ENCODE results near the gene ERN1. TPM values are rescaled to one million over a fixed set of nuclear protein-coding genes. Genes with fewer than 3 reads are reported as not detected.

The ERN1 gene
- total and polyA plus RNA-seq, 2 donors (not counting 3 experiments of a cell fraction or from before 2014, with no cell fraction given) = 9.1 to 21.5 TPM

DNA sequence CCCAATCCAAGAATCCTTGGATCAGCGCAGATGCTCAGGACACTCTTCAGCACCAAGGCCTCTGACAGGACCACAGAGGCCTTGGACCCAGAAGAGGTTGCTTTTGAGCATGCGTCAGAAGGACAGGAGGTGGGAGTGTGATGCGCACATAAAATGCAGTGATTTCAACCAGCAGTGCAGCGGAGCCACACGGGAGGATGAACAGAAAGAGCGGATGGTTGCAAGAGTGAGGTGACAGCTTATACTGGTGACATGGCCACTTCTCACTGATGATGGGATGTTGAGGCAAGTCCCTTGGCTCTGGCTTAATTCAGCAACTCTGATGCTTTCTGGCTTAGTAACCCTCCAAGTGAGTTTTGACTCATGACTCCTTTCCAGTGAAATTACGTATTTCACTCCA lies 25.2 kb upstream of the ERN1 start:
- Histone ChIP-seq H3K4me2 (ENCODE audit: insufficient read depth, low read length) (no peak overlapping the region), H3K4me3 (replicated peaks in 1 of 3; ENCODE audit: insufficient read depth in 1 of 3, low read depth in 1 of 3, low read length in 3 of 3) (no peak overlapping the region), H3K9me3 (replicated peaks; ENCODE audit: control insufficient read depth, insufficient read depth, low read length) (no peaks in the 10 kb centered on the region), H2AFZ (ENCODE audit: low read depth, low read length) (no peak overlapping the region), H3K9ac (replicated peaks; ENCODE audit: extremely low read depth, insufficient read depth, low read length) (no peak overlapping the region), H4K20me1 (replicated peaks; ENCODE audit: control insufficient read depth, extremely low read depth, insufficient read depth, low read length) (no peaks in the 10 kb centered on the region), H3K36me3 (ENCODE audit: control insufficient read depth in 2 of 2, extremely low read depth in 1 of 2, insufficient read depth in 2 of 2, low read length in 2 of 2) (peaks cover under 1 to 3% of the 10 kb centered on the region in 2 experiments), H3K4me1 (ENCODE audit: control insufficient read depth, extremely low read depth, insufficient read depth, low read length) (peaks cover 21% of the 10 kb centered on the region), H3K27ac (ENCODE audit: insufficient read depth, low read depth, low read length) (no peak overlapping the region), H3K27me3 (ENCODE audit: control insufficient read depth in 2 of 2, insufficient read depth in 2 of 2, low read length in 2 of 2) (no peaks in the 10 kb centered on the region), H3K79me2 (ENCODE audit: control insufficient read depth, insufficient read depth, low read length) (no peaks in the 10 kb centered on the region), H3K9me1 (replicated peaks; ENCODE audit: control insufficient read depth, extremely low read depth, insufficient read depth, low read length) (no peaks in the 10 kb centered on the region)
- intact Hi-C loops (cut with micrococcal nuclease) (no loop called here), dilution Hi-C loops (cut with MboI; ENCODE audit: extremely low pct_ligation_motif_present, low sequenced_read_pairs) (no loop called here)
- POLR2A ChIA-PET = interaction anchor here (0.6 kb wide), 1 partner anchor 15 kb away, joined by 3 read pairs; no protein-coding TSS in a partner anchor
- FAIRE-seq (no peak), DNase-seq (ENCODE audit: low read depth, low spot score) (no peak)
- no peak for TF ChIP-seq JUN (IDR thresholded peaks at IDR 0.05; ENCODE audit: borderline replicate concordance, insufficient read depth, insufficient read length, low read depth)
- TF ChIP-seq GATA2 (IDR thresholded peaks at IDR 0.05; ENCODE audit: insufficient read depth, insufficient read length, low read depth, low read length) = no peak
- no peak for TF ChIP-seq POLR2A (IDR thresholded peaks at IDR 0.05; ENCODE audit: low read depth, low read length)
- no peak for TF ChIP-seq FOS (IDR thresholded peaks at IDR 0.05; ENCODE audit: borderline replicate concordance, insufficient read depth, low read length)
- TF ChIP-seq MYC (IDR thresholded peaks at IDR 0.05; ENCODE audit: low read depth, low read length) = no peak
- no peak for TF ChIP-seq EZH2 (IDR thresholded peaks at IDR 0.05; ENCODE audit: borderline replicate concordance, low read depth, low read length, severe bottlenecking)
- TF ChIP-seq, protein P1, sequence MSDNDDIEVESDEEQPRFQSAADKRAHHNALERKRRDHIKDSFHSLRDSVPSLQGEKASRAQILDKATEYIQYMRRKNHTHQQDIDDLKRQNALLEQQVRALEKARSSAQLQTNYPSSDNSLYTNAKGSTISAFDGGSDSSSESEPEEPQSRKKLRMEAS (IDR thresholded peaks at IDR 0.05; ENCODE audit: insufficient read depth, insufficient read length) = no peak
- CTCF ChIA-PET = interaction anchor here (1.1 to 2.2 kb wide), 3 partner anchors 11 to 127 kb away, joined by 3 to 6 read pairs (median 6); no protein-coding TSS in a partner anchor
- BruUV-seq (replicated peaks) = no TSS peak

DNA sequence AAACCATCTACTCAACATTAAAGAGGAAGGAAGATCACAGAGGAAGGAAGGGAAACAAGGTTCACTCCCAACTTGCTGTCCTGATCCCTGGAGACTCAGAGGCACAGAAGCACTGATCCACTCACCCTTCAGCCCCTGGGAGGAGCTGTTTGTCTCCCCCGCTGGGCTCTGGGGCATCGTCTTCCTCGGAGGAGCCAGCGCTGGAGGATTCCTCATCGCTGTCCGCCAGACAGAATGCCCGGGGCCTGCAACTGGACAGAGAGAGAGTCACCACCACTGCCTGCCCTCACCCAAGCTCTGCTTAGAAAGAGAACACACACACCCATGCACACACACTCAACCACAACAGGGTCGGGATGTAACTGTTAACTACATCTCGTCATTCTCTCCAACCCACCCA lies 24.8 kb upstream of the ERN1 start:
- dilution Hi-C loops (cut with MboI; ENCODE audit: extremely low pct_ligation_motif_present, low sequenced_read_pairs) (no loop called here), intact Hi-C loops (cut with micrococcal nuclease) (no loop called here)
- H3K9ac ChIP-seq (replicated peaks; ENCODE audit: extremely low read depth, insufficient read depth, low read length) = no peak overlapping the region
- DNase-seq (ENCODE audit: low read depth, low spot score) (no peak), FAIRE-seq (no peak)
- ChIA-PET POLR2A (no interaction called here), CTCF (interaction anchor here (1.3 to 2.2 kb wide), 2 partner anchors 11 to 127 kb away, joined by 3 to 6 read pairs; no protein-coding TSS in a partner anchor)
- H3K79me2 ChIP-seq (ENCODE audit: control insufficient read depth, insufficient read depth, low read length) = no peaks in the 10 kb centered on the region
- H3K9me3 ChIP-seq (replicated peaks; ENCODE audit: control insufficient read depth, insufficient read depth, low read length) = no peaks in the 10 kb centered on the region
- H3K9me1 ChIP-seq (replicated peaks; ENCODE audit: control insufficient read depth, extremely low read depth, insufficient read depth, low read length) = no peaks in the 10 kb centered on the region
- no peak overlapping the region for H2AFZ ChIP-seq (ENCODE audit: low read depth, low read length)
- H3K4me3 ChIP-seq (replicated peaks in 1 of 3; ENCODE audit: insufficient read depth in 1 of 3, low read depth in 1 of 3, low read length in 3 of 3) = no peak overlapping the region
- no peaks in the 10 kb centered on the region for H3K27me3 ChIP-seq (ENCODE audit: control insufficient read depth in 2 of 2, insufficient read depth in 2 of 2, low read length in 2 of 2)
- no peaks in the 10 kb centered on the region for H4K20me1 ChIP-seq (replicated peaks; ENCODE audit: control insufficient read depth, extremely low read depth, insufficient read depth, low read length)
- TF ChIP-seq POLR2AphosphoS5 (IDR thresholded peaks at IDR 0.05; ENCODE audit: insufficient read depth, low read depth, low read length) (no peak), EZH2 (IDR thresholded peaks at IDR 0.05; ENCODE audit: borderline replicate concordance, low read depth, low read length, severe bottlenecking) (no peak)
- no peak overlapping the region for H3K4me2 ChIP-seq (ENCODE audit: insufficient read depth, low read length)
- H3K27ac ChIP-seq (ENCODE audit: insufficient read depth, low read depth, low read length) = no peak overlapping the region
- H3K36me3 ChIP-seq (ENCODE audit: control insufficient read depth in 2 of 2, extremely low read depth in 1 of 2, insufficient read depth in 2 of 2, low read length in 2 of 2) = peaks cover 2 to 3% of the 10 kb centered on the region in 2 experiments
- no TSS peak for BruUV-seq (replicated peaks)
- peaks cover 21% of the 10 kb centered on the region for H3K4me1 ChIP-seq (ENCODE audit: control insufficient read depth, extremely low read depth, insufficient read depth, low read length)
